ENCODE measurements around the gene CCDC106.

The CCDC106 gene

GRCh38 chr19:55647732-55648584 is at the start of gene CCDC106:
Gene CCDC106, plus strand, starts transcription at chr19:55648212. Its CDS starts 835 bp downstream, at chr19:55649047.
- DNase-seq (ENCODE audit: low read depth): no peak

GRCh38 chr19:55598719-55599467 is 49.1 kb upstream of the CCDC106 start:
- DNase-seq (ENCODE audit: low read depth): peak; percentile 85

DNA sequence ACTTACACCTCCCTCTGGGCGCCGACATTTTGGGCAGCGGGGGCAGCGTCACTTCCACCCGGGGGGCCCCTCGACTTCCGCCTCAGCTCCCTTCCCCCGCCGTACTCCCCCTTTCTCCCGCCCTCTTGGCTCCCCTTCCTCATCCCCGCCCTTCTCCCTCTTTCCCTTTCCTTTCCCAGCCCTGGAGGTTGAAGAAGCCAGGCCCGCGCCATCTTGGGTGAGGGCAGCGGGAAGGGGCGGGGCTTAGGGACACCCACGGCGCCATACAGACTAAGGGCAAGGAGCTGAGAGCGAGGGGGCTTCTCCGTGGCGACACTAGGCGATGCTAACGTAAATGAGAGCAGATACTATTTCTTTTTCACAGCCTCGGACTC is 48.6 kb upstream of the CCDC106 start, which contains the start of gene FIZ1:
Gene FIZ1 (minus strand): TSS at position 50 of the 374 bp plus-strand sequence. CDS start 1,652 bp downstream, outside the sequence.
- DNase-seq (ENCODE audit: low read depth): peak; percentile 89

DNA sequence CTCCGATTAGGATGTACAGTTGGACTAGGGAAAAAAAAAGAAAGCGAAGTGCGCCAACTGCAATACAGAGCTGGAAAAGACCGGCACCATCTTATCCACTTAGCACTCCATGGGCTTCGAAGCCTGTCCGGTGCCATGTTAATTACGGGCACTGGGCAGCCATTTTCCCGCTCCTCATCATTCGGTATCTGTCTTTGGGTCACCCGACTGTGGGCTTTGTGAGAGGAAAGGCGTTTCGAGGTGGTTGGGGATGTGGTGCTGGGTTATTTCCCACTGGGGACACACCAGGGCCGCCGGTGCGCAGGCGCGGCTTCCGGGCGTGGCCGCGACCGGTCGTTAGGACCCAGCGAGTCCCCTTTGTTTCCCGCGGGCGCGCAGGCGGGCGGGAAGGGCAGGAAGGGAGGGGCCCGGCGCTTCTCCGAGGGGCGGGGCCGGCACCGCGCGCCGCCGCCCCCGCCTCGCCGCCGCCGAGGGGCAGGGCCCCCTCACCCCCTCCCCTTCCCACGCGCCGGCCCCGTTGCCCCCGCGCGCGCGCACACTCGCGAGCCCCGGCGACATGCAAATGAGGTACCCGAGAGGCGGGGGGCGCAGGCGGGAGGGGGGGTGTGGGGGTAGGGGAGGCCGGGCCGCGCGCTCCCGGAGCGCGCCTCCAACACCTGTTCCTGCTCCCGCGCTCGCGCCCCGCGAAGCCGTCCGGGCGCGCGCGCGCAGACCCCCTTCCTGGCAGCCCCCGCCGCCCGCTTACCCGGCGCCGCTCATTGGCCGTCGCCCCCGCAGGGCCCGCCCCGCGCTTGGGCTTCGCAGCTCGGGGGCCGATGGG is 48.0 kb upstream of the CCDC106 start, which contains the start of gene ZNF524:
Gene ZNF524 (plus strand): TSS at position 447 of the 820 bp plus-strand sequence. CDS start 1,825 bp downstream, outside the sequence.
- DNase-seq (ENCODE audit: low read depth): peak; percentile 59

GRCh38 chr19:55600662-55601028 is 47.4 kb upstream of the CCDC106 start:
- no peak for DNase-seq (ENCODE audit: low read depth)

DNA sequence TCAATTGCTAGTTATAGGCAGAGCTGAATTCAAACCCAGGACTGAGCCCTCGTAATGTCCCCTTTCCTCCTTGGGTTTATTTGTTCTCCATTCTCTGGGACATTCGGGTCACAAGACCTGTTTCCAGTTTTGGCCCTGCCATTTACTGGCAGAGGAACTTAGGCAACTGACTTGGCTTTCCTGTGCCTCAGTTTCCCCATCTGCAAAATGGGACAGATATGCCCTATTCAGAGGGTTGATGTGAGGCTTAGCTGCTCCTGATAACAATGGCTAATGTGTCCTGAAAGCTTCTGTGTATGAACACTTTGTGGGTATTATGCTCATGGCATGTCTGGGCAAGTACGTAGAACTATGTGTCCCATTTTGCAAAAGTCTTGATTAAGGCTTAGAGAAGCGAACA is 46.9 kb upstream of the CCDC106 start:
- no peak for DNase-seq (ENCODE audit: low read depth)

GRCh38 chr19:55602104-55603001 is 45.7 kb upstream of the CCDC106 start:
- DNase-seq (ENCODE audit: low read depth): no peak

DNA sequence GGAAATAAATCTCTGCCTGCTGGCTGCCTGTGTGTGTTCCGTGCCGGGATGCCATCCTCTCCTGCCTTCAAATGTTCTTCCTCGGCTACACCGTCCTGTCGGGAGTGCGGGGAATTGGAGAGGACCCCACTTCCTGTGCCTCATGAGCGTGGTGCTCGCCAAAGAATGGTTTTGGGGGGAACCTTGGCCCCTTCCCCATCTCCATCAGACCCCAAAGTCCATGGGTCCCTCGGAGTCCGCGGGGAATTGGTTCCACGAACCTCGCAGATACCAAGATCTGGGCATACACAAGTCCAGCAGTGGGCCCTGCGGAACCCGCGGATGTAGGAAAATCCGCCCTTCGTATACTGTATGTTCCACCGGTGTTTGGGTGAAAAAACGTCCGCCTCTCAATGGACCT is 44.9 kb upstream of the CCDC106 start:
- DNase-seq (ENCODE audit: low read depth): no peak

GRCh38 chr19:55603581-55604292 is 44.3 kb upstream of the CCDC106 start:
- no peak for DNase-seq (ENCODE audit: low read depth)

GRCh38 chr19:55605207-55605636 is 42.8 kb upstream of the CCDC106 start:
- DNase-seq (ENCODE audit: low read depth): peak; percentile 94

DNA sequence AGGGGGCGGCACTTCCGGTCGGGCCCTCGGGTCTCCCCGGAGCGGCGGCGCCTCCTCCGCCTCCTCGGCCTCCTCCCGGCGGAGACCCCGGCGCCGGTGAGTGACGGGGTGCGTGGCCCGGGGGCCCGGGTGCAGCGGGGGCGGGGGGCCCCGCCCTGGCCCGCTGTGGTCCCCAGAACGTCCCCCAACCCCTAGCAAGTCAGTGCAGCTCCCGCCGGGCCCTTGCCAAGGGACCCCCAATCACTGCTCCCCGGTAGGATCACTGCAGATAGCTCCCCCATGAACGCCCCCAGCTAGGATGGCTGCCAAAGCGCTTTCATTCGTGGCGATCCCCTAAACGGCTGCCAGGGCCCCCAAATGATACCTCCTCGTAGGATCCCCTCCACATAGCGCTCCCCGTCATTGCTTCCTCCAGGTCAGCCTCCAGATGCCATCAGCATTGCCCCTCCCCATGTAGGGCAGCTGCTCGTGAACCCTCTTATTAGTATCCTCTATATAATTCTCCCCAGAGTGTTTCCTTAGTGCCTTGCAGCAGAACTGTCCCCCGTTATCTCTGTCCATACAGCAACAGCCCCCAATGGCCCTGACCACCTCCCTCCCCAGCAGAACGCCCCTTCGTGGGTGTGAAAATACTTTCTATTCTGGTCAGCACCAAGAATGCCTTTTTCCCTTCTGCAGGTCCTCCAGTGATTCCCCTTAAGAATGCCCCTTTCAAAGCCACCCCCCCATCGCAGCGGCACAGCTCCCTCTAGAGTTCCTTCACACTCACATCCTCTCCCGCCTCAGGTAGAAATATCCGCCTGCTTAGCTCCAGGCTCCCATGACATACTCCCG is 42.2 kb upstream of the CCDC106 start, which contains the start of gene ZNF865:
Gene ZNF865 (plus strand): TSS at position 11 of the 834 bp plus-strand sequence. CDS start 7,972 bp downstream, outside the sequence.
- no peak for DNase-seq (ENCODE audit: low read depth)

DNA sequence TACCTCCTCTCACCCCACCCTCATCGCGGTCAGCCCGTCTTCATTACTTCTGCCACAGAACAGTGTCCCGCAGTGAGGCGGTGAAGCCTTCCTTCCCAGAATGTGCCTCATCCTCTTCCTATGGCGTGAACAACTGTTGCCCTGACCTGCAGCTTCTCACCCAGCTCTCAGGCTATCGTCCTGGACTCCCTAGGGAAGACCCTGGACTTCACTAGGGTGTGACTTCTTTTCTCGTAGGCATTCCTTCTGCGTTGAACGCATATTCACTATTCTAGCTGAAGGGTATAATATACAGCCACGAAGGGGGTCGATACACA is 41.6 kb upstream of the CCDC106 start:
- no peak for DNase-seq (ENCODE audit: low read depth)

GRCh38 chr19:55606817-55607216 is 41.2 kb upstream of the CCDC106 start:
- DNase-seq (ENCODE audit: low read depth): no peak

DNA sequence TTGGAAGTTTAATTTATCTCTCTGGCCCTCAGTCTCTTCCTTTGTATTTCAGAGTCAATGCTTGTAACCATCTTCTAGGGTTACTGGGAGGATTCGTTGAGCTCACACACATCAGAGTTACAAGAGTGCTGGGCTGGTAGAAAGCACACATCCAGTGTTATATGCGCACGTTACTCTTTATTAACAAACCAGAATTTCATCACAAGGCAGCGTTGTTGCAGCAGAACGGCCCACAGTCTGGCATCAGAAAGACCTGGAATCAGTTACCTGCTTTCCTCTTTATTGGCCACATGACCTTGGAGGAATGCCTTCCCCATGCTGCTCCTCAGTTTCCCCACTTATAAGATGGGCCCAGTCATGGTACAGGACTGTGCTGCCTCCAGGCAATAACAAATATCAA is 38.7 kb upstream of the CCDC106 start:
- no peak for DNase-seq (ENCODE audit: low read depth)

- DNase-seq (ENCODE audit: low read depth): no peak
Observed at GRCh38 chr19:55611300-55611982, 36.6 kb upstream of the CCDC106 start.

DNA sequence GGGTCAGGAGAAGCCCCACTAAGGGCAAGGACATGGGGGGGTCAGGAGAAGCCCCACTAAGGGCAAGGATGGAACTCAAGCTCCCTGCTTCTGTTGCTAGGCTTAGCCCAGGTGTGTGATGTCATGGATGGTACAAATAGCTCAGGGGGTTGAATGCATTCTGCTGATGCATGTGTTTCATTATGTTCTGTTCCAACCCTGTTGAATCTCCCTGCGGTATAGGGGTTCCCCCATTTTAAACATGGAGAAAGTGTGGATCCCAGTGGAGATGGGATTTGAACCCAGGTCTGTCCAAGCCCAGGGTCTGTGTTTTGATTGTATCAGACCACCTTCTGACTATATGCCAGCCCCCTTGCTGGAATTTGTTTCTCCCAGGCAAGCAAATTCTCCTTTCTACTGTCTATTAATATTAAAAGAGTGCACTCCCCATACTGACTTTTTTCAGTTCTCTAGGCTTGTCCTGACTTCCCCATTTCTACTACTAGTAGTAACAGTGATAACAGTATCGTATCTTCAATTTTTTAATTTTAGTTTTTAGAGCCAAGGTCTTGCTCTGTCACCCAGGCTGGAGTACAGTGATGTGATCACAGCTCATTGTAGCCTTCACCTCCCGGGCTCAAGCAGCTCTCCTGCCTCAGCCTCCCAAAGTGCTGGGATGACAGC is 35.9 kb upstream of the CCDC106 start:
- DNase-seq (ENCODE audit: low read depth): no peak

DNA sequence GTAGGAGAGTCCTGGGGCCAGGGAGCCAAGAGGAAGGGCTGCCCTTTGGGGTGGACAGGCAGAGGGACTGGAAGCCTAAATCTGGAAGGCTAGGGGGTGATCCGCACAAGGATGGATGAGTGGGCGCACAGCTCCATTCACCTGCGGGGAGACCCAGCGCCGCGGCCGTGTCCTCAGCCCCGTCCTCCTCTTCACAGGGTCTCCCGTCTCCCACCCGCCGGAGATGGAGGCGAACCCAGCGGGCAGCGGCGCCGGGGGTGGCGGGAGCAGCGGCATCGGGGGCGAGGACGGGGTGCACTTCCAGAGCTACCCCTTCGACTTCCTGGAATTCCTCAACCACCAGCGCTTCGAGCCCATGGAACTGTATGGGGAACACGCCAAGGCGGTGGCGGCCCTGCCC is 34.6 kb upstream of the CCDC106 start:
- no peak for DNase-seq (ENCODE audit: low read depth)

Data from stimulated activated CD8-positive, alpha-beta memory T cell treated with anti-CD3 and anti-CD28 coated beads, Interleukin-15, amount 100 ng/mL, for 1 hour (primary cell).